Measurements from ENCODE around the gene BAIAP2. TPM values are rescaled to one million over a fixed set of nuclear protein-coding genes. Genes with fewer than 3 reads are reported as not detected.

BAIAP2 gene
- total and polyA plus RNA-seq, 2 donors (not counting 3 experiments of a cell fraction or from before 2014, with no cell fraction given) = 12.3 to 18.6 TPM

DNA sequence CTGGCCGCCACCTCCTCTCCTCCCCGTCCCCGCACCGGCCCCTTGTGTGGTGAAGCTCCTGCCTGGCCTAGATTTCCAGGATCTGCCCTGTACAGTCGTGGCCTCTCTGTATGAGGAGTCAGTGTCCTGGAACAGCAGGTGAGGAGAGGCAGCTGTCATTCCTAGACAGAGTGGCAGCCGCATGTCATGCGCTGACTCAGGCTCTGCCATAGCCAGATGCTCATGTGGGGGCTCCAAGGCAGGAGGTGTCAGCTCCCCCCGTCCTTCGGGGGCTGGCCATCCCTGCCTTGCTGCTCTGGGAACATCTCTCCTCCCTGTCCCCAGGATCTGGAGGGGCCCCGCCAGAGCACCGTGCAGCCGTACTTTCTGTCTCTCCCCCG lies 60.4 kb downstream of the BAIAP2 start:
- Histone ChIP-seq H3K9me1 (replicated peaks; ENCODE audit: control insufficient read depth, extremely low read depth, insufficient read depth, low read length) (no peaks in the 10 kb centered on the region), H3K36me3 (ENCODE audit: control insufficient read depth in 2 of 2, extremely low read depth in 1 of 2, insufficient read depth in 2 of 2, low read length in 2 of 2) (no peaks in the 10 kb centered on the region), H3K4me3 (replicated peaks in 1 of 3; ENCODE audit: insufficient read depth in 1 of 3, low read depth in 1 of 3, low read length in 3 of 3) (no peak overlapping the region), H3K27me3 (ENCODE audit: control insufficient read depth in 2 of 2, insufficient read depth in 2 of 2, low read length in 2 of 2) (no peaks in the 10 kb centered on the region), H3K4me2 (ENCODE audit: insufficient read depth, low read length) (no peak overlapping the region), H3K4me1 (ENCODE audit: control insufficient read depth, extremely low read depth, insufficient read depth, low read length) (peaks cover 8% of the 10 kb centered on the region), H3K79me2 (ENCODE audit: control insufficient read depth, insufficient read depth, low read length) (no peaks in the 10 kb centered on the region), H3K9ac (replicated peaks; ENCODE audit: extremely low read depth, insufficient read depth, low read length) (no peak overlapping the region), H2AFZ (ENCODE audit: low read depth, low read length) (no peak overlapping the region), H4K20me1 (replicated peaks; ENCODE audit: control insufficient read depth, extremely low read depth, insufficient read depth, low read length) (no peaks in the 10 kb centered on the region), H3K27ac (ENCODE audit: insufficient read depth, low read depth, low read length) (no peak overlapping the region), H3K9me3 (replicated peaks; ENCODE audit: control insufficient read depth, insufficient read depth, low read length) (no peaks in the 10 kb centered on the region)
- dilution Hi-C loops (cut with MboI; ENCODE audit: extremely low pct_ligation_motif_present, low sequenced_read_pairs) = no loop called here
- ChIA-PET CTCF (interaction anchor here (1.1 to 2.9 kb wide), 6 partner anchors 32 to 106 kb away, joined by 3 to 20 read pairs (median 4); no protein-coding TSS in a partner anchor), POLR2A (no interaction called here)
- FAIRE-seq (no peak), DNase-seq (ENCODE audit: low read depth, low spot score) (no peak)
- intact Hi-C loops (cut with micrococcal nuclease) = no loop called here
- BruUV-seq (replicated peaks) = no TSS peak
- TF ChIP-seq GATA2 (IDR thresholded peaks at IDR 0.05; ENCODE audit: insufficient read depth, insufficient read length, low read depth, low read length) (no peak), POLR2A (IDR thresholded peaks at IDR 0.05; ENCODE audit: low read depth, low read length) (no peak), FOS (IDR thresholded peaks at IDR 0.05; ENCODE audit: borderline replicate concordance, insufficient read depth, low read length) (no peak), JUN (IDR thresholded peaks at IDR 0.05; ENCODE audit: borderline replicate concordance, insufficient read depth, insufficient read length, low read depth) (no peak), EZH2 (IDR thresholded peaks at IDR 0.05; ENCODE audit: borderline replicate concordance, low read depth, low read length, severe bottlenecking) (no peak), POLR2AphosphoS5 (IDR thresholded peaks at IDR 0.05; ENCODE audit: insufficient read depth, low read depth, low read length) (no peak)
- TF ChIP-seq, protein P1, sequence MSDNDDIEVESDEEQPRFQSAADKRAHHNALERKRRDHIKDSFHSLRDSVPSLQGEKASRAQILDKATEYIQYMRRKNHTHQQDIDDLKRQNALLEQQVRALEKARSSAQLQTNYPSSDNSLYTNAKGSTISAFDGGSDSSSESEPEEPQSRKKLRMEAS (IDR thresholded peaks at IDR 0.05; ENCODE audit: insufficient read depth, insufficient read length) = no peak
- TF ChIP-seq, protein P2, sequence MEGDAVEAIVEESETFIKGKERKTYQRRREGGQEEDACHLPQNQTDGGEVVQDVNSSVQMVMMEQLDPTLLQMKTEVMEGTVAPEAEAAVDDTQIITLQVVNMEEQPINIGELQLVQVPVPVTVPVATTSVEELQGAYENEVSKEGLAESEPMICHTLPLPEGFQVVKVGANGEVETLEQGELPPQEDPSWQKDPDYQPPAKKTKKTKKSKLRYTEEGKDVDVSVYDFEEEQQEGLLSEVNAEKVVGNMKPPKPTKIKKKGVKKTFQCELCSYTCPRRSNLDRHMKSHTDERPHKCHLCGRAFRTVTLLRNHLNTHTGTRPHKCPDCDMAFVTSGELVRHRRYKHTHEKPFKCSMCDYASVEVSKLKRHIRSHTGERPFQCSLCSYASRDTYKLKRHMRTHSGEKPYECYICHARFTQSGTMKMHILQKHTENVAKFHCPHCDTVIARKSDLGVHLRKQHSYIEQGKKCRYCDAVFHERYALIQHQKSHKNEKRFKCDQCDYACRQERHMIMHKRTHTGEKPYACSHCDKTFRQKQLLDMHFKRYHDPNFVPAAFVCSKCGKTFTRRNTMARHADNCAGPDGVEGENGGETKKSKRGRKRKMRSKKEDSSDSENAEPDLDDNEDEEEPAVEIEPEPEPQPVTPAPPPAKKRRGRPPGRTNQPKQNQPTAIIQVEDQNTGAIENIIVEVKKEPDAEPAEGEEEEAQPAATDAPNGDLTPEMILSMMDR (IDR thresholded peaks at IDR 0.05; ENCODE audit: extremely low read depth in 1 of 2, insufficient read depth in 1 of 2, low read depth in 1 of 2, low read length in 2 of 2) = no peak

Measured in endothelial cell of umbilical vein (primary cell).